Fibroblast of pulmonary artery (primary cell): Measurements from ENCODE around the gene SLC1A3.

Source experiments
- DNase-seq: peaks from one replicate; pipeline ENCODE4 v3.0.0-alpha.2; 2010; ENCODE audit warnings: low read depth
- H3K4me3 ChIP-seq: replicated peaks from 2 replicates; pipeline ENCODE4 v1.5.1; 2011; ENCODE audit warnings: low read depth, mild to moderate bottlenecking, control low read depth, low read length, moderate library complexity
- CTCF ChIP-seq: IDR thresholded peaks from 2 replicates; pipeline ENCODE4 v1.5.1; 2011; ENCODE audit warnings: mild to moderate bottlenecking, control low read depth, low read length, inconsistent platforms; ENCODE audit errors: missing control alignments

SLC1A3 gene

GRCh38 chr5:36734422-36734821, 128.0 kb downstream of the SLC1A3 start:
- no peak overlapping the region for H3K4me3 ChIP-seq
- peak; percentile 65 for DNase-seq
- peak; percentile 31 for TF ChIP-seq CTCF

GRCh38 chr5:36735891-36736290, 129.5 kb downstream of the SLC1A3 start:
- no peak for TF ChIP-seq CTCF
- no peak overlapping the region for H3K4me3 ChIP-seq
- DNase-seq, result no peak
